ENCODE data around the gene ZDHHC16. TPM values are rescaled to one million over a fixed set of nuclear protein-coding genes. Genes with fewer than 3 reads are reported as not detected.

Gene ZDHHC16
- total and polyA plus RNA-seq, 4 donors, result 18.0 to 27.2 (median 22.9) TPM

DNA sequence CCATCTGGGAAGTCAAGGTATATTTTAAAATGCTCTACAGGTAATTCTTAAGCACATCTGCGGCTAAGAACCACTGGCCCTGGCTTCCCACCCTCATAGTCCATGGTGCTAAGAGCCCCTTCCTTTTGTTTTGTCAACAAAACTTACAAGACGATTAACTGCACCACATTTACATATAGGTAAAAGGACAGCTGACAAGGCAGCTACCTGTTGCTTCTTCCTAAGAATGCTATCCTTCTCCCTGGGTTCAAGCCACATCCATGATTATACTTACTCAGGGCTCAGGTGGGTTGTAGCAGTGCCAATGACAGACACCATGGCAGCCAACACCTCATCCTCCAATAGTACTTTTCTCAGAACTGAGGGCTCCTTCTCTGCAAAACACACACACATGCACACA, 16.3 kb downstream of the ZDHHC16 start:
- H3K4me1 ChIP-seq (ENCODE audit: control insufficient read depth in 4 of 4, insufficient read depth in 4 of 4, low read length in 3 of 4), result peaks cover 0 to 7% (median 1%) of the 10 kb centered on the region in 4 donors

DNA sequence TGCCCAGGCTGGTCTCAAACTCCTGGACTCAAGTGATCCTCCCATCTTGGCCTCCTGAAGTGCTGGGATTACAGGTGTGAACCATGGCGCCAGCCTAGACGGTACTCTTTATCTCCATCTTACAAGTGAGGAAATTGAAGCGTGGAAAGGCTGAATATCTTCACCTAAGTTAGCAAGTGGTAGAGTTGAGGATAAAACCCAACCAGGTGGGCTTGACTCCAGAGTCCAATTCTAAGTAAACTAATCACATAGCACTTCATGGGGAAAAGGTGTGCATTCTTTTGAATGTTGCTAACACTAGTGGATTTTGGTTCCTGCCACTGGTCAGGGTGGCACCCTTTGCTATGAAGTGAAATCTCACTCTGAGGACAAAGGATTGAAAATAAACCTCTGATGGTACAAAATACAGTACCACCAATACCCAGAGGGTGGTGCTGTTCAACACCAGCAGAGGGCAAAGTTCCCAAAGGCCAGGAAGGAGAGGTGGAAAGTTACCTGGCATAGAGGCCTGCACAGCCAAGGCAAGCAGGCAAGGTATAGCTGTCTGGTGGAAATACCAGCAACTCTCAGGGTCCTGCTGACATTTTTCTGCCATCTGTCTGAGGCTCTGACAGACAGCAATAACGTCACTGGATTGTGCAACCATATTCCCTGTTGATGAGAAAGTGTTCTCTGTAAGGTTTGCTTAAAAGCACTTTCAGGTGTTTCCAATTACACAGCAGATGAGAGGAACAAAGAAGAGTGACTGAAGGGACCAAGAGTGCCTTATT, 17.6 kb downstream of the ZDHHC16 start:
- 74% methylated on average over 4 of the region's 4 CpGs for WGBS
- Histone ChIP-seq H3K9ac (ENCODE audit: low read depth in 1 of 2, low read length in 2 of 2) (no peak overlapping the region), H3K27me3 (ENCODE audit: control insufficient read depth in 4 of 4, insufficient read depth in 4 of 4, low read length in 3 of 4) (no peaks in the 10 kb centered on the region), H3K4me1 (ENCODE audit: control insufficient read depth in 4 of 4, insufficient read depth in 4 of 4, low read length in 3 of 4) (peaks cover 0 to 7% (median 1%) of the 10 kb centered on the region in 4 donors), H3K9me3 (ENCODE audit: control insufficient read depth in 4 of 4, low read length in 3 of 4) (no peaks in the 10 kb centered on the region), H3K4me3 (ENCODE audit: low read depth in 1 of 3, low read length in 3 of 3) (no peak overlapping the region), H3K27ac (ENCODE audit: low read depth in 1 of 2, low read length in 2 of 2) (no peak overlapping the region), H3K36me3 (ENCODE audit: control insufficient read depth in 4 of 4, insufficient read depth in 3 of 4, low read depth in 1 of 4, low read length in 3 of 4) (peaks cover 11 to 85% (median 75%) of the 10 kb centered on the region in 4 donors)
- DNase-seq (ENCODE audit: low spot score), result peak; percentile 51
- TF ChIP-seq FOXA1 (IDR thresholded peaks at IDR 0.05) (no peak), HNF4A (conservative IDR thresholded peaks at IDR 0.05) (peak; percentile 76 to 87), TAF1 (conservative IDR thresholded peaks at IDR 0.05) (no peak), GABPA (IDR thresholded peaks at IDR 0.05 in 1 of 2, conservative IDR thresholded peaks at IDR 0.05 in 1 of 2) (no peak), SP1 (IDR thresholded peaks at IDR 0.05) (peak; percentile 55), HNF4G (IDR thresholded peaks at IDR 0.05) (peak; percentile 70), RXRA (IDR thresholded peaks at IDR 0.05) (peak; percentile 35 to 54), RAD21 (IDR thresholded peaks at IDR 0.05) (peak; percentile 92 to 95), EGR1 (IDR thresholded peaks at IDR 0.05; ENCODE audit: low read depth in 2 of 2) (no peak)
- TF ChIP-seq, protein P1, sequence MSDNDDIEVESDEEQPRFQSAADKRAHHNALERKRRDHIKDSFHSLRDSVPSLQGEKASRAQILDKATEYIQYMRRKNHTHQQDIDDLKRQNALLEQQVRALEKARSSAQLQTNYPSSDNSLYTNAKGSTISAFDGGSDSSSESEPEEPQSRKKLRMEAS (IDR thresholded peaks at IDR 0.05), result no peak
- TF ChIP-seq, protein P2, sequence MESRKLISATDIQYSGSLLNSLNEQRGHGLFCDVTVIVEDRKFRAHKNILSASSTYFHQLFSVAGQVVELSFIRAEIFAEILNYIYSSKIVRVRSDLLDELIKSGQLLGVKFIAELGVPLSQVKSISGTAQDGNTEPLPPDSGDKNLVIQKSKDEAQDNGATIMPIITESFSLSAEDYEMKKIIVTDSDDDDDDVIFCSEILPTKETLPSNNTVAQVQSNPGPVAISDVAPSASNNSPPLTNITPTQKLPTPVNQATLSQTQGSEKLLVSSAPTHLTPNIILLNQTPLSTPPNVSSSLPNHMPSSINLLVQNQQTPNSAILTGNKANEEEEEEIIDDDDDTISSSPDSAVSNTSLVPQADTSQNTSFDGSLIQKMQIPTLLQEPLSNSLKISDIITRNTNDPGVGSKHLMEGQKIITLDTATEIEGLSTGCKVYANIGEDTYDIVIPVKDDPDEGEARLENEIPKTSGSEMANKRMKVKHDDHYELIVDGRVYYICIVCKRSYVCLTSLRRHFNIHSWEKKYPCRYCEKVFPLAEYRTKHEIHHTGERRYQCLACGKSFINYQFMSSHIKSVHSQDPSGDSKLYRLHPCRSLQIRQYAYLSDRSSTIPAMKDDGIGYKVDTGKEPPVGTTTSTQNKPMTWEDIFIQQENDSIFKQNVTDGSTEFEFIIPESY (IDR thresholded peaks at IDR 0.05), result no peak
- TF ChIP-seq, protein P3, sequence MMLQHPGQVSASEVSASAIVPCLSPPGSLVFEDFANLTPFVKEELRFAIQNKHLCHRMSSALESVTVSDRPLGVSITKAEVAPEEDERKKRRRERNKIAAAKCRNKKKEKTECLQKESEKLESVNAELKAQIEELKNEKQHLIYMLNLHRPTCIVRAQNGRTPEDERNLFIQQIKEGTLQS (IDR thresholded peaks at IDR 0.05), result no peak
- TF ChIP-seq, protein P4, sequence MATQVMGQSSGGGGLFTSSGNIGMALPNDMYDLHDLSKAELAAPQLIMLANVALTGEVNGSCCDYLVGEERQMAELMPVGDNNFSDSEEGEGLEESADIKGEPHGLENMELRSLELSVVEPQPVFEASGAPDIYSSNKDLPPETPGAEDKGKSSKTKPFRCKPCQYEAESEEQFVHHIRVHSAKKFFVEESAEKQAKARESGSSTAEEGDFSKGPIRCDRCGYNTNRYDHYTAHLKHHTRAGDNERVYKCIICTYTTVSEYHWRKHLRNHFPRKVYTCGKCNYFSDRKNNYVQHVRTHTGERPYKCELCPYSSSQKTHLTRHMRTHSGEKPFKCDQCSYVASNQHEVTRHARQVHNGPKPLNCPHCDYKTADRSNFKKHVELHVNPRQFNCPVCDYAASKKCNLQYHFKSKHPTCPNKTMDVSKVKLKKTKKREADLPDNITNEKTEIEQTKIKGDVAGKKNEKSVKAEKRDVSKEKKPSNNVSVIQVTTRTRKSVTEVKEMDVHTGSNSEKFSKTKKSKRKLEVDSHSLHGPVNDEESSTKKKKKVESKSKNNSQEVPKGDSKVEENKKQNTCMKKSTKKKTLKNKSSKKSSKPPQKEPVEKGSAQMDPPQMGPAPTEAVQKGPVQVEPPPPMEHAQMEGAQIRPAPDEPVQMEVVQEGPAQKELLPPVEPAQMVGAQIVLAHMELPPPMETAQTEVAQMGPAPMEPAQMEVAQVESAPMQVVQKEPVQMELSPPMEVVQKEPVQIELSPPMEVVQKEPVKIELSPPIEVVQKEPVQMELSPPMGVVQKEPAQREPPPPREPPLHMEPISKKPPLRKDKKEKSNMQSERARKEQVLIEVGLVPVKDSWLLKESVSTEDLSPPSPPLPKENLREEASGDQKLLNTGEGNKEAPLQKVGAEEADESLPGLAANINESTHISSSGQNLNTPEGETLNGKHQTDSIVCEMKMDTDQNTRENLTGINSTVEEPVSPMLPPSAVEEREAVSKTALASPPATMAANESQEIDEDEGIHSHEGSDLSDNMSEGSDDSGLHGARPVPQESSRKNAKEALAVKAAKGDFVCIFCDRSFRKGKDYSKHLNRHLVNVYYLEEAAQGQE (IDR thresholded peaks at IDR 0.05), result no peak

More for the DNA sequence above, 16.3 kb downstream of the ZDHHC16 start:
- Histone ChIP-seq H3K9me3 (ENCODE audit: control insufficient read depth in 4 of 4, low read length in 3 of 4) (no peaks in the 10 kb centered on the region), H3K9ac (ENCODE audit: low read depth in 1 of 2, low read length in 2 of 2) (no peak overlapping the region), H3K4me3 (ENCODE audit: low read depth in 1 of 3, low read length in 3 of 3) (no peak overlapping the region), H3K27ac (ENCODE audit: low read depth in 1 of 2, low read length in 2 of 2) (no peak overlapping the region), H3K36me3 (ENCODE audit: control insufficient read depth in 4 of 4, insufficient read depth in 3 of 4, low read depth in 1 of 4, low read length in 3 of 4) (peaks cover 11 to 82% (median 75%) of the 10 kb centered on the region in 4 donors), H3K27me3 (ENCODE audit: control insufficient read depth in 4 of 4, insufficient read depth in 4 of 4, low read length in 3 of 4) (no peaks in the 10 kb centered on the region)
- DNase-seq (ENCODE audit: low spot score), result no peak
- TF ChIP-seq, protein P5, sequence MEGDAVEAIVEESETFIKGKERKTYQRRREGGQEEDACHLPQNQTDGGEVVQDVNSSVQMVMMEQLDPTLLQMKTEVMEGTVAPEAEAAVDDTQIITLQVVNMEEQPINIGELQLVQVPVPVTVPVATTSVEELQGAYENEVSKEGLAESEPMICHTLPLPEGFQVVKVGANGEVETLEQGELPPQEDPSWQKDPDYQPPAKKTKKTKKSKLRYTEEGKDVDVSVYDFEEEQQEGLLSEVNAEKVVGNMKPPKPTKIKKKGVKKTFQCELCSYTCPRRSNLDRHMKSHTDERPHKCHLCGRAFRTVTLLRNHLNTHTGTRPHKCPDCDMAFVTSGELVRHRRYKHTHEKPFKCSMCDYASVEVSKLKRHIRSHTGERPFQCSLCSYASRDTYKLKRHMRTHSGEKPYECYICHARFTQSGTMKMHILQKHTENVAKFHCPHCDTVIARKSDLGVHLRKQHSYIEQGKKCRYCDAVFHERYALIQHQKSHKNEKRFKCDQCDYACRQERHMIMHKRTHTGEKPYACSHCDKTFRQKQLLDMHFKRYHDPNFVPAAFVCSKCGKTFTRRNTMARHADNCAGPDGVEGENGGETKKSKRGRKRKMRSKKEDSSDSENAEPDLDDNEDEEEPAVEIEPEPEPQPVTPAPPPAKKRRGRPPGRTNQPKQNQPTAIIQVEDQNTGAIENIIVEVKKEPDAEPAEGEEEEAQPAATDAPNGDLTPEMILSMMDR (IDR thresholded peaks at IDR 0.05; ENCODE audit: low read depth, low read length, missing input control), result no peak
- no peak for TF ChIP-seq TAF1 (conservative IDR thresholded peaks at IDR 0.05)
- no peak for TF ChIP-seq SP1 (IDR thresholded peaks at IDR 0.05)
- no peak for TF ChIP-seq NR2F2 (IDR thresholded peaks at IDR 0.05)
- no peak for TF ChIP-seq RXRA (IDR thresholded peaks at IDR 0.05)
- TF ChIP-seq FOXA1 (IDR thresholded peaks at IDR 0.05), result no peak
- TF ChIP-seq, protein P4 (IDR thresholded peaks at IDR 0.05), result no peak
- TF ChIP-seq GABPA (IDR thresholded peaks at IDR 0.05 in 1 of 2, conservative IDR thresholded peaks at IDR 0.05 in 1 of 2), result no peak
- WGBS, result 92% methylated on average over 2 of the region's 2 CpGs

All from liver (tissue), 9 donors.